ENCODE results near the gene TOX2. TPM values are rescaled to one million over a fixed set of nuclear protein-coding genes. Genes with fewer than 3 reads are reported as not detected.

The TOX2 gene
- total and polyA plus RNA-seq, 7 donors, result 0.06 to 0.53 (median 0.38) TPM

GRCh38 chr20:44018942-44019637 lies 104.4 kb downstream of the TOX2 start:
- Histone ChIP-seq H3K27ac (no peak overlapping the region), H3K27me3 (ENCODE audit: insufficient read depth in 3 of 3, low read length in 2 of 3) (peaks cover 0 to 32% (median 2%) of the 10 kb centered on the region in 3 donors), H3K4me3 (no peak overlapping the region), H3K9me3 (no peaks in the 10 kb centered on the region), H3K36me3 (ENCODE audit: insufficient read depth in 1 of 2, low read depth in 1 of 2) (no peaks in the 10 kb centered on the region), H3K4me1 (no peaks in the 10 kb centered on the region)
- DNase-seq, result no peak
- no peak for TF ChIP-seq CTCF (IDR thresholded peaks at IDR 0.05)
- WGBS, 3 donors, result 45 to 55% (median 50%) methylated on average over 2 of the region's 2 CpGs
- intact Hi-C loops (cut with DNase I), result no loop called here
- ATAC-seq, result no peak

GRCh38 chr20:44019638-44020335 lies 105.1 kb downstream of the TOX2 start:
- WGBS, 3 donors, result 38 to 45% (median 43%) methylated on average over 13 of the region's 13 CpGs
- Histone ChIP-seq H3K27ac (no peak overlapping the region), H3K36me3 (ENCODE audit: insufficient read depth in 1 of 2, low read depth in 1 of 2) (no peaks in the 10 kb centered on the region), H3K4me3 (no peak overlapping the region), H3K9me3 (no peaks in the 10 kb centered on the region), H3K4me1 (no peaks in the 10 kb centered on the region), H3K27me3 (ENCODE audit: insufficient read depth in 3 of 3, low read length in 2 of 3) (peaks cover 0 to 25% (median 2%) of the 10 kb centered on the region in 3 donors)
- peak in 1 of 2 donors; percentile 64 for DNase-seq
- no peak for TF ChIP-seq CTCF (IDR thresholded peaks at IDR 0.05)
- intact Hi-C loops (cut with DNase I), result no loop called here
- ATAC-seq, result no peak

- H3K36me3 ChIP-seq (ENCODE audit: insufficient read depth in 1 of 2, low read depth in 1 of 2), result no peaks in the 10 kb centered on the region
- no peak overlapping the region for H3K27ac ChIP-seq
- H3K9me3 ChIP-seq, result no peaks in the 10 kb centered on the region
- no peaks in the 10 kb centered on the region for H3K4me1 ChIP-seq
- DNase-seq (no peak), ATAC-seq (no peak)
- H3K4me3 ChIP-seq, result no peak overlapping the region
- intact Hi-C loops (cut with DNase I), result no loop called here
- TF ChIP-seq CTCF (IDR thresholded peaks at IDR 0.05), result no peak
- H3K27me3 ChIP-seq (ENCODE audit: insufficient read depth in 3 of 3, low read length in 2 of 3), result peaks cover 0 to 18% (median 2%) of the 10 kb centered on the region in 3 donors
- 65 to 72% (median 69%) methylated on average over 12 of the region's 12 CpGs for WGBS, 3 donors
These were observed 105.9 kb downstream of the TOX2 start for GRCh38 chr20:44020406-44021148.

- Histone ChIP-seq H3K4me1 (no peaks in the 10 kb centered on the region), H3K27ac (no peak overlapping the region), H3K4me3 (no peak overlapping the region), H3K36me3 (ENCODE audit: insufficient read depth in 1 of 2, low read depth in 1 of 2) (no peaks in the 10 kb centered on the region), H3K9me3 (no peaks in the 10 kb centered on the region), H3K27me3 (ENCODE audit: insufficient read depth in 3 of 3, low read length in 2 of 3) (peaks cover 0 to 18% (median 0%) of the 10 kb centered on the region in 3 donors)
- DNase-seq (no peak), ATAC-seq (no peak)
- intact Hi-C loops (cut with DNase I), result no loop called here
- no peak for TF ChIP-seq CTCF (IDR thresholded peaks at IDR 0.05)
- WGBS, 3 donors, result 94 to 96% (median 94%) methylated on average over 6 of the region's 6 CpGs
These were observed 106.5 kb downstream of the TOX2 start for GRCh38 chr20:44021186-44021585.

All from psoas muscle (tissue), 8 donors.